RWPE2 (cell line): ENCODE measurements around the gene EPG5.
A peak's percentile ranks its signal among the peaks of the same experiment; 100 is the strongest.
"Not testable (repeated sequence)": the region's sequence is repeated elsewhere in the genome, so short reads cannot be mapped to it uniquely, and the experiment has no call there.

ENCODE experiments used
- ATAC-seq: fragments of 200-7000 bp; cut with Tn5 transposase; 3 replicates; pipeline ENCODE4 v1.9.1; 2021; ENCODE audit warnings: low read depth
- DNase-seq: peaks from one replicate; pipeline ENCODE4 v3.0.0-alpha.2; 2020; ENCODE audit warnings: low spot score
- H3K27ac ChIP-seq: fragments of 450-650 bp; 2 replicates; pipeline ENCODE4 v1.5.1; 2017; ENCODE audit warnings: mild to moderate bottlenecking; ENCODE audit not compliant: poor library complexity, severe bottlenecking
- H3K27me3 ChIP-seq: fragments of 250-450 bp; sonication (Bioruptor Pico); 2 replicates; pipeline ENCODE4 v1.5.1; 2021; ENCODE audit warnings: mild to moderate bottlenecking, moderate library complexity; ENCODE audit not compliant: insufficient read depth, poor library complexity, severe bottlenecking
- H3K36me3 ChIP-seq: fragments of 250-450 bp; sonication (Bioruptor Pico); 2 replicates; pipeline ENCODE4 v1.5.1; 2020; ENCODE audit warnings: low read depth, mild to moderate bottlenecking, moderate library complexity
- H3K4me1 ChIP-seq: fragments of 250-450 bp; sonication (Bioruptor Pico); 2 replicates; pipeline ENCODE4 v1.5.1; 2021; ENCODE audit warnings: mild to moderate bottlenecking, moderate library complexity; ENCODE audit not compliant: insufficient read depth, poor library complexity, severe bottlenecking
- H3K4me3 ChIP-seq: fragments of 250-450 bp; sonication (Bioruptor Pico); 2 replicates; pipeline ENCODE4 v1.5.1; 2021; ENCODE audit warnings: mild to moderate bottlenecking, moderate library complexity; ENCODE audit not compliant: severe bottlenecking
- H3K9me3 ChIP-seq: fragments of 250-450 bp; sonication (Bioruptor Pico); 2 replicates; pipeline ENCODE4 v1.5.1; 2021; ENCODE audit warnings: mild to moderate bottlenecking, moderate library complexity; ENCODE audit not compliant: severe bottlenecking
- CTCF ChIP-seq: fragments of 450-650 bp; IDR thresholded peaks from one replicate; pipeline ENCODE4 v1.5.1; 2017; ENCODE audit warnings: mild to moderate bottlenecking, moderate library complexity; ENCODE audit not compliant: poor library complexity, severe bottlenecking

Gene EPG5

GRCh38 chr18:45980229-45980628, 13.1 kb upstream of the EPG5 start:
- no peak overlapping the region for H3K27ac ChIP-seq
- no peaks in the 10 kb centered on the region for H3K27me3 ChIP-seq
- H3K36me3 ChIP-seq = no peaks in the 10 kb centered on the region
- ATAC-seq (no peak), DNase-seq (no peak)
- H3K9me3 ChIP-seq = no peaks in the 10 kb centered on the region
- H3K4me1 ChIP-seq = no peaks in the 10 kb centered on the region
- H3K4me3 ChIP-seq = no peak overlapping the region
- TF ChIP-seq CTCF = no peak

GRCh38 chr18:45978084-45978483, 11.0 kb upstream of the EPG5 start:
- peaks cover 3% of the 10 kb centered on the region for H3K4me1 ChIP-seq
- DNase-seq (no peak), ATAC-seq (peak; percentile 41; the same call in 1 of the 3 replicates)
- H3K9me3 ChIP-seq = no peaks in the 10 kb centered on the region
- H3K27ac ChIP-seq = no peak overlapping the region
- H3K27me3 ChIP-seq = no peaks in the 10 kb centered on the region
- no peak overlapping the region for H3K4me3 ChIP-seq
- no peak for TF ChIP-seq CTCF
- H3K36me3 ChIP-seq = no peaks in the 10 kb centered on the region

GRCh38 chr18:45976974-45977373, 9.8 kb upstream of the EPG5 start:
- no peak for DNase-seq

GRCh38 chr18:45976566-45976965, 9.4 kb upstream of the EPG5 start:
- peaks cover 3% of the 10 kb centered on the region for H3K4me1 ChIP-seq
- ATAC-seq (no peak), DNase-seq (no peak)
- no peaks in the 10 kb centered on the region for H3K9me3 ChIP-seq
- no peak overlapping the region for H3K4me3 ChIP-seq
- no peaks in the 10 kb centered on the region for H3K27me3 ChIP-seq
- no peak for TF ChIP-seq CTCF
- no peaks in the 10 kb centered on the region for H3K36me3 ChIP-seq
- no peak overlapping the region for H3K27ac ChIP-seq

More at GRCh38 chr18:45976974-45977373, 9.8 kb upstream of the EPG5 start:
- no peak overlapping the region for H3K4me3 ChIP-seq
- no peaks in the 10 kb centered on the region for H3K27me3 ChIP-seq
- no peak for TF ChIP-seq CTCF
- no peaks in the 10 kb centered on the region for H3K36me3 ChIP-seq
- peaks cover 3% of the 10 kb centered on the region for H3K4me1 ChIP-seq
- H3K27ac ChIP-seq = no peak overlapping the region
- no peak for ATAC-seq
- H3K9me3 ChIP-seq = no peaks in the 10 kb centered on the region

- no peak overlapping the region for H3K4me3 ChIP-seq
- DNase-seq (no peak), ATAC-seq (peak; percentile 85)
- no peaks in the 10 kb centered on the region for H3K9me3 ChIP-seq
- TF ChIP-seq CTCF = peak; percentile 94
- H3K27me3 ChIP-seq = no peaks in the 10 kb centered on the region
- no peaks in the 10 kb centered on the region for H3K36me3 ChIP-seq
- H3K4me1 ChIP-seq = peaks cover 3% of the 10 kb centered on the region
- no peak overlapping the region for H3K27ac ChIP-seq
Observed at GRCh38 chr18:45974088-45974536, 7.0 kb upstream of the EPG5 start.

- not testable (repeated sequence) for H3K9me3 ChIP-seq, H3K27ac ChIP-seq, DNase-seq, H3K27me3 ChIP-seq, H3K4me3 ChIP-seq, ATAC-seq
- peaks cover 15% of the 10 kb centered on the region; the same call in 1 of the 2 replicates for H3K36me3 ChIP-seq
- peaks cover 17% of the 10 kb centered on the region for H3K4me1 ChIP-seq
Observed at GRCh38 chr18:45964913-45965312, 2.2 kb downstream of the EPG5 start.
